Adrenal gland (tissue), 5 donors: Measurements from ENCODE around the gene KEL.

ENCODE experiments used
- POLR2A ChIP-seq, 2 donors: fragments of 450-650 bp; IDR thresholded peaks; one replicate each; pipeline ENCODE4 v1.6.1; 2017; ENCODE audit warnings: antibody characterized with exemption in 2 of 2, mild to moderate bottlenecking in 2 of 2, moderate library complexity in 1 of 2
- TF ChIP-seq, protein P1 (sequence below), 6 experiments: fragments of 450-650 bp in 4 of 6; fragments of 200-600 bp in 2 of 6; sonication (generic) in 1 of 6; IDR thresholded peaks; 1 replicate in 5 of 6; 2 replicates in 1 of 6; pipeline versions ENCODE4 v1.5.1 to v1.8.0; 2016 to 2021; ENCODE audit warnings: antibody characterized with exemption in 6 of 6, mild to moderate bottlenecking in 2 of 6, moderate library complexity in 1 of 6
- donor health status: DM: no; HTN: no; CAD: no.

DNA sequence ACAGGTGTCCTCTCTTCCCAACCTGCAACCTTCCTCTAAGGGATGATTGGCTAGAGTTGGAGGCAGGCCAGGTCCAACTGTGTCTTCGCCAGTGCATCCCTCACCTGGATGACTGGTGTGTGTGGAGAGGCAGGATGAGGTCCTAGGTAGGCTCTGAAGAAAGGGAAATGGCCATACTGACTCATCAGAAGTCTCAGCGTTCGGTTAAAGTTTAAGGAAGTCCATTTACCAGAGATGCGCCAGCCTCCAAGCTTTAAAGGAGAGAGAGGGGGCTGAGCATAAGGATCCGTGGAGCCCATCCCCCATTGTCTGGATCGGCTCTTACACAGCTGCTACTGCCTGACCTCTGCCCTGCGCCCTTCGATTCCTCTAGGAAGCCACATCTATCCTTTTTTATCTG is 4.4 kb downstream of the KEL start:
- TF ChIP-seq, protein P1, sequence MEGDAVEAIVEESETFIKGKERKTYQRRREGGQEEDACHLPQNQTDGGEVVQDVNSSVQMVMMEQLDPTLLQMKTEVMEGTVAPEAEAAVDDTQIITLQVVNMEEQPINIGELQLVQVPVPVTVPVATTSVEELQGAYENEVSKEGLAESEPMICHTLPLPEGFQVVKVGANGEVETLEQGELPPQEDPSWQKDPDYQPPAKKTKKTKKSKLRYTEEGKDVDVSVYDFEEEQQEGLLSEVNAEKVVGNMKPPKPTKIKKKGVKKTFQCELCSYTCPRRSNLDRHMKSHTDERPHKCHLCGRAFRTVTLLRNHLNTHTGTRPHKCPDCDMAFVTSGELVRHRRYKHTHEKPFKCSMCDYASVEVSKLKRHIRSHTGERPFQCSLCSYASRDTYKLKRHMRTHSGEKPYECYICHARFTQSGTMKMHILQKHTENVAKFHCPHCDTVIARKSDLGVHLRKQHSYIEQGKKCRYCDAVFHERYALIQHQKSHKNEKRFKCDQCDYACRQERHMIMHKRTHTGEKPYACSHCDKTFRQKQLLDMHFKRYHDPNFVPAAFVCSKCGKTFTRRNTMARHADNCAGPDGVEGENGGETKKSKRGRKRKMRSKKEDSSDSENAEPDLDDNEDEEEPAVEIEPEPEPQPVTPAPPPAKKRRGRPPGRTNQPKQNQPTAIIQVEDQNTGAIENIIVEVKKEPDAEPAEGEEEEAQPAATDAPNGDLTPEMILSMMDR (IDR thresholded peaks at IDR 0.05): no peak
- TF ChIP-seq POLR2A (IDR thresholded peaks at IDR 0.05): no peak
